HG02798 (cell line): ENCODE measurements around the gene SMAD3.
A peak's percentile ranks its signal among the peaks of the same experiment; 100 is the strongest.

Experiments
- ATAC-seq: cut with Tn5 transposase; IDR thresholded peaks from one replicate; pipeline ENCODE4 v1.9.1; 2021; ENCODE audit warnings: mild to moderate bottlenecking; ENCODE audit not compliant: unreplicated experiment, poor library complexity

SMAD3 gene

GRCh38 chr15:67094001-67094826 is 28.8 kb downstream of the SMAD3 start:
- ATAC-seq = no peak

GRCh38 chr15:67095912-67096311 is 30.5 kb downstream of the SMAD3 start:
- ATAC-seq = no peak

- no peak for ATAC-seq
Observed at GRCh38 chr15:67096546-67097294, 31.3 kb downstream of the SMAD3 start.

GRCh38 chr15:67097424-67097823 is 32.0 kb downstream of the SMAD3 start:
- ATAC-seq = no peak

GRCh38 chr15:67097930-67098740 is 32.7 kb downstream of the SMAD3 start:
- no peak for ATAC-seq

GRCh38 chr15:67098768-67099282 is 33.4 kb downstream of the SMAD3 start:
- ATAC-seq = no peak

GRCh38 chr15:67100124-67100791 is 34.9 kb downstream of the SMAD3 start:
- ATAC-seq = no peak

- peak; percentile 71 for ATAC-seq
Observed at GRCh38 chr15:67100801-67101581, 35.6 kb downstream of the SMAD3 start.

- peak; percentile 65 for ATAC-seq
Observed at GRCh38 chr15:67101911-67102598, 36.7 kb downstream of the SMAD3 start.

- no peak for ATAC-seq
Observed at GRCh38 chr15:67102599-67102929, 37.2 kb downstream of the SMAD3 start.

- no peak for ATAC-seq
Observed at GRCh38 chr15:67103021-67103420, 37.6 kb downstream of the SMAD3 start.

GRCh38 chr15:67103432-67103831 is 38.0 kb downstream of the SMAD3 start:
- no peak for ATAC-seq

GRCh38 chr15:67103869-67104268 is 38.5 kb downstream of the SMAD3 start:
- no peak for ATAC-seq

- ATAC-seq = no peak
Observed at GRCh38 chr15:67104510-67104909, 39.1 kb downstream of the SMAD3 start.

- ATAC-seq = no peak
Observed at GRCh38 chr15:67105065-67105951, 39.9 kb downstream of the SMAD3 start.

GRCh38 chr15:67105991-67106763 is 40.8 kb downstream of the SMAD3 start:
- no peak for ATAC-seq

GRCh38 chr15:67106764-67107013 is 41.3 kb downstream of the SMAD3 start:
- ATAC-seq = no peak
